K562 (cell line): ENCODE data around the gene CENPT. TPM values are rescaled to one million over a fixed set of nuclear protein-coding genes. Genes with fewer than 3 reads are reported as not detected.
A peak's percentile ranks its signal among the peaks of the same experiment; 100 is the strongest.

ENCODE experiments used
- ATAC-seq: fragments of 200-7000 bp; cut with Tn5 transposase; 3 replicates; pipeline ENCODE4 v1.9.1; 2020; ENCODE audit warnings: moderate library complexity
- BruUV-seq: library from RNA; stranded (reverse); fragments of 400-500 nt; replicated peaks from 2 replicates; lab custom pipeline; 2021; lab: Mats Ljungman, UMichigan
- CTCF ChIA-PET: fragments of 300-600 bp; formaldehyde crosslinking; extraction: SDS; loops from one replicate; lab custom pipeline; 2021; ENCODE audit warnings: low intra/inter-chr PET ratio; lab: Yijun Ruan, JAX
- POLR2A ChIA-PET: fragments of 300-600, 350-650 bp; sonication (Branson Sonifier 250); formaldehyde crosslinking; extraction: SDS; loops from one replicate; lab custom pipeline; 2021; ENCODE audit warnings: antibody characterized with exemption, inconsistent platforms; lab: Yijun Ruan, JAX
- DNase-seq, 4 experiments: peaks; one replicate each; pipeline versions ENCODE4 v3.0.0 to v3.0.0-alpha.2; 2011 to 2018; ENCODE audit warnings: low spot score in 3 of 4, mixed read lengths in 3 of 4; ENCODE audit errors: extremely low read depth in 1 of 4
- FAIRE-seq: peaks from 2 replicates; lab custom pipeline; 2011; peaks lifted over from hg19 to GRCh38; lab: Jason Lieb, UNC
- H2AFZ ChIP-seq: 2 replicates; pipeline ENCODE4 v1.6.0; 2011; ENCODE audit warnings: low read depth, low read length, control low read depth, inconsistent platforms
- H3K27ac ChIP-seq: fragments of 200-600 bp; 3 replicates; pipeline ENCODE4 v1.8.0; 2011; ENCODE audit warnings: low read depth, mild to moderate bottlenecking, control low read depth, inconsistent platforms, low read length, moderate library complexity, mixed read lengths; ENCODE audit errors: extremely low read depth
- H3K27me3 ChIP-seq, 2 experiments: fragments of 300-600 bp in 1 of 2; 2 replicates in 1 of 2; 3 replicates in 1 of 2; pipeline versions ENCODE4 v1.6.0 to v1.8.0; 2011; ENCODE audit warnings: inconsistent platforms in 2 of 2, low read length in 2 of 2, mild to moderate bottlenecking in 1 of 2, mixed read lengths in 1 of 2, moderate library complexity in 1 of 2; ENCODE audit not compliant: control insufficient read depth in 2 of 2, insufficient read depth in 2 of 2
- H3K36me3 ChIP-seq: fragments of 300-600 bp; 3 replicates; pipeline ENCODE4 v1.8.0; 2011; ENCODE audit warnings: mild to moderate bottlenecking, low read length, inconsistent platforms; ENCODE audit not compliant: control insufficient read depth, insufficient read depth
- H3K4me1 ChIP-seq, 2 experiments: fragments of 200-600 bp in 1 of 2; replicated peaks in 1 of 2; 2 replicates in 1 of 2; 3 replicates in 1 of 2; pipeline versions ENCODE4 v1.5.1 to v1.8.0; 2011; ENCODE audit warnings: inconsistent platforms in 2 of 2, low read length in 2 of 2, mild to moderate bottlenecking in 1 of 2, mixed read lengths in 1 of 2, moderate library complexity in 1 of 2; ENCODE audit not compliant: control insufficient read depth in 2 of 2, insufficient read depth in 2 of 2
- H3K4me2 ChIP-seq: 2 replicates; pipeline ENCODE4 v1.6.1; 2011; ENCODE audit warnings: low read length, control low read depth, inconsistent platforms, mixed read lengths; ENCODE audit not compliant: insufficient read depth
- H3K4me3 ChIP-seq: fragments of 200-600 bp; sonication (generic), shearing (Covaris generic); 2 replicates; pipeline ENCODE4 v1.5.1; 2016; ENCODE audit warnings: control low read depth, inconsistent platforms
- H3K79me2 ChIP-seq: fragments of 200-600 bp; 3 replicates; pipeline ENCODE4 v1.8.0; 2011; ENCODE audit warnings: low read length, inconsistent platforms; ENCODE audit not compliant: control insufficient read depth, insufficient read depth
- H3K9ac ChIP-seq, 2 experiments: 2 replicates each; pipeline versions ENCODE4 v1.6.0 to v1.6.1; 2011; ENCODE audit warnings: low read depth in 2 of 2, low read length in 2 of 2, control low read depth in 1 of 2, inconsistent platforms in 1 of 2, mild to moderate bottlenecking in 1 of 2, mixed read lengths in 1 of 2; ENCODE audit not compliant: insufficient read depth in 1 of 2
- H3K9me1 ChIP-seq: one replicate; pipeline ENCODE4 v1.6.0; 2011; ENCODE audit warnings: inconsistent platforms, mild to moderate bottlenecking, low read length, moderate library complexity; ENCODE audit not compliant: control insufficient read depth, insufficient read depth
- H3K9me3 ChIP-seq: replicated peaks from 2 replicates; pipeline ENCODE4 v1.5.1; 2011; ENCODE audit warnings: low read depth, low read length, inconsistent platforms; ENCODE audit not compliant: control insufficient read depth, insufficient read depth
- H4K20me1 ChIP-seq: replicated peaks from 2 replicates; pipeline ENCODE4 v1.6.1; 2011; ENCODE audit warnings: low read length, inconsistent platforms, mixed read lengths; ENCODE audit not compliant: control insufficient read depth, insufficient read depth
- BRD4 ChIP-seq: fragments of 200-600 bp; sonication (generic); IDR thresholded peaks from 2 replicates; pipeline ENCODE4 v1.6.1; 2017; ENCODE audit warnings: inconsistent platforms
- CGGBP1 ChIP-seq: fragments of 250-450 bp; sonication (Bioruptor Pico); IDR thresholded peaks from 2 replicates; pipeline ENCODE4 v1.9.0; 2021; ENCODE audit warnings: mild to moderate bottlenecking
- FOXA3 ChIP-seq, 2 experiments: fragments of 450-650 bp in 1 of 2; sonication (generic) in 1 of 2; formaldehyde crosslinking; IDR thresholded peaks in 1 of 2; conservative IDR thresholded peaks in 1 of 2; 2 replicates each; pipeline versions ENCODE4 v1.4.0 to v1.8.0; 2020 to 2022; ENCODE audit warnings: mild to moderate bottlenecking in 2 of 2, missing genetic modification reagents in 1 of 2
- FOXP4 ChIP-seq: sonication (generic); formaldehyde crosslinking; IDR thresholded peaks from 2 replicates; pipeline ENCODE4 v1.8.0; 2022; ENCODE audit warnings: mild to moderate bottlenecking, missing genetic modification reagents, borderline replicate concordance
- GTF2E2 ChIP-seq: fragments of 200-800 bp; sonication (Bioruptor generic); IDR thresholded peaks from 2 replicates; pipeline ENCODE4 v1.6.1; 2016; ENCODE audit warnings: missing genetic modification characterization, missing compliant biosample characterization
- MAFF ChIP-seq: IDR thresholded peaks from 2 replicates; pipeline ENCODE4 v1.6.1; 2012; ENCODE audit warnings: low read length, improper control_type of control experiment
- MYC ChIP-seq, 2 experiments: fragments of 250-450 bp in 1 of 2; sonication (Bioruptor Pico) in 1 of 2; IDR thresholded peaks; 2 replicates each; pipeline versions ENCODE4 v1.5.1 to v1.6.1; 2012 to 2021; ENCODE audit warnings: low read depth in 2 of 2, borderline replicate concordance in 1 of 2, improper control_type of control experiment in 1 of 2, low read length in 1 of 2, mild to moderate bottlenecking in 1 of 2, moderate library complexity in 1 of 2
- NUFIP1 ChIP-seq: fragments of 450-650 bp; IDR thresholded peaks from 2 replicates; pipeline ENCODE4 v1.6.1; 2018; ENCODE audit not compliant: partially characterized antibody
- OTX1 ChIP-seq: fragments of 450-650 bp; formaldehyde crosslinking; IDR thresholded peaks from 2 replicates; pipeline ENCODE4 v1.4.0; 2022; ENCODE audit warnings: mild to moderate bottlenecking
- PHB2 ChIP-seq: fragments of 450-650 bp; IDR thresholded peaks from 2 replicates; pipeline ENCODE4 v1.6.1; 2017; ENCODE audit warnings: low read depth
- POLR2A ChIP-seq: fragments of 450-650 bp; conservative IDR thresholded peaks from 2 replicates; pipeline ENCODE4 v1.6.1; 2016
- POLR2G ChIP-seq: fragments of 200-400 bp; formaldehyde crosslinking; IDR thresholded peaks from 2 replicates; pipeline ENCODE4 v1.6.1; 2017; ENCODE audit warnings: low read depth, mild to moderate bottlenecking, antibody characterized with exemption, low read length, moderate library complexity
- POU5F1 ChIP-seq: fragments of 150-350 bp; IDR thresholded peaks from 2 replicates; pipeline ENCODE4 v1.6.1; 2014; ENCODE audit warnings: borderline replicate concordance, low read length, low read depth, mild to moderate bottlenecking; ENCODE audit not compliant: partially characterized antibody
- SRF ChIP-seq, 2 experiments: fragments of 250-450, 450-650 bp in 1 of 2; sonication (Bioruptor Pico) in 1 of 2; sonication (generic) in 1 of 2; formaldehyde crosslinking; IDR thresholded peaks; 2 replicates each; pipeline versions ENCODE4 v1.5.0 to v1.5.1; 2020 to 2022; ENCODE audit warnings: mild to moderate bottlenecking in 1 of 2, missing genetic modification reagents in 1 of 2
- XRCC4 ChIP-seq: IDR thresholded peaks from one replicate; pipeline ENCODE4 v1.6.1; 2011; ENCODE audit not compliant: insufficient read depth, insufficient read length; ENCODE audit errors: extremely low read depth
- ZNF232 ChIP-seq: sonication (generic); formaldehyde crosslinking; IDR thresholded peaks from 2 replicates; pipeline ENCODE4 v1.8.0; 2022; ENCODE audit warnings: mild to moderate bottlenecking, missing genetic modification reagents
- ZNF263 ChIP-seq: sonication (generic); formaldehyde crosslinking; IDR thresholded peaks from 2 replicates; pipeline ENCODE4 v1.8.0; 2022; ENCODE audit warnings: mild to moderate bottlenecking, missing genetic modification reagents, borderline replicate concordance
- ZNF316 ChIP-seq: fragments of 450-650 bp; IDR thresholded peaks from 2 replicates; pipeline ENCODE4 v1.6.1; 2016
- ZNF354B ChIP-seq: fragments of 250-450 bp; sonication (Bioruptor Pico); IDR thresholded peaks from 2 replicates; pipeline ENCODE4 v1.4.0; 2020
- ZNF436 ChIP-seq: fragments of 250-450, 450-650 bp; sonication (Bioruptor Pico); formaldehyde crosslinking; IDR thresholded peaks from 2 replicates; pipeline ENCODE4 v1.7.0; 2020; ENCODE audit warnings: mild to moderate bottlenecking
- WGBS: fragments of 100-300 bp; shearing (Covaris generic); methylation state at CpG from one replicate; pipeline ENCODE4 v1.1.6; 2016; ENCODE audit warnings: low coverage, mixed read lengths; ENCODE audit not compliant: insufficient coverage; ENCODE audit errors: missing lambda C conversion rate; 5-methylcytosine and 5-hydroxymethylcytosine counted together
- in situ Hi-C: fragments of 300-500 bp; cut with MboI; formaldehyde crosslinking; loops from 4 replicates; pipeline ENCODE4 v1.15.0; 2018; ENCODE audit warnings: inconsistent platforms, mixed read lengths
- intact Hi-C: fragments of 100-400 bp; cut with micrococcal nuclease; formaldehyde crosslinking; loops from 2 replicates; pipeline ENCODE4 v1.14.2; 2022
- polyA plus RNA-seq, 8 experiments: library from polyadenylated mRNA; depleted of rRNA in 4 of 8; stranded (reverse) in 5 of 8; unstranded in 3 of 8; fragments of >200 nt; fragmentation: Nextera tagmentation in 2 of 8; fragmentation: Illumina TruSeq in 1 of 8; extraction: Ambion mirVana in 2 of 8; extraction: Trizol in 1 of 8; gene quantifications; 2 replicates each; pipeline versions ENCODE4 v1.2.1 to v1.2.3, GENCODE V29; 2011 to 2014; ENCODE audit warnings: inconsistent platforms in 1 of 8, missing spikeins in 1 of 8
- total RNA-seq, 7 experiments: library from RNA; depleted of rRNA in 6 of 7; stranded (reverse); fragments of >200 nt in 6 of 7; fragmentation: Illumina TruSeq in 2 of 7; extraction: Trizol in 2 of 7; gene quantifications; 2 replicates each; pipeline versions ENCODE4 v1.2.1 to v1.2.3, GENCODE V29; 2011 to 2021; ENCODE audit warnings: low replicate concordance in 1 of 7
- TF ChIP-seq, protein P1 (sequence below): fragments of 450-650 bp; IDR thresholded peaks from 2 replicates; pipeline ENCODE4 v1.6.1; 2014; ENCODE audit warnings: low read depth, mild to moderate bottlenecking, moderate library complexity, borderline replicate concordance

Gene CENPT
- total and polyA plus RNA-seq, 9 of the 15 experiments (the other 6 are each of a cell fraction or from before 2014, with no cell fraction given): 3.6 to 94.2 (median 44.1) TPM

- DNase-seq: no peak
- intact Hi-C loops: loop anchor here (10.0 kb wide), 1 partner anchor 159 kb away; no protein-coding TSS in a partner anchor
- FAIRE-seq: no peak
- Histone ChIP-seq H3K27ac (no peak overlapping the region), H3K36me3 (peaks cover 46% of the 10 kb centered on the region; the same call in 2 of the 3 replicates), H3K27me3 (no peaks in the 10 kb centered on the region), H3K4me3 (no peak overlapping the region), H3K4me1 (peaks cover 6 to 43% of the 10 kb centered on the region in 2 experiments; a peak in 4 of 5 replicates), H4K20me1 (peaks cover 19% of the 10 kb centered on the region), H3K9me3 (no peaks in the 10 kb centered on the region), H2AFZ (no peak overlapping the region), H3K4me2 (no peak overlapping the region), H3K79me2 (no peaks in the 10 kb centered on the region), H3K9me1 (no peaks in the 10 kb centered on the region), H3K9ac (peak overlapping the region in 1 of 2 experiments; percentile 63; a peak in 1 of 4 replicates)
- BruUV-seq: no TSS peak
- no peak for ATAC-seq
- ChIA-PET POLR2A (interaction anchor here (0.6 to 4.1 kb wide), 6 partner anchors 9 to 117 kb away, joined by 3 to 15 read pairs (median 4); partner anchors contain the start of genes EDC4 and PSMB10), CTCF (interaction anchor here (1.4 to 1.9 kb wide), 2 partner anchors 34 to 40 kb away, joined by 4 to 9 read pairs; no protein-coding TSS in a partner anchor)
- in situ Hi-C loops: no loop called here
- 92% methylated on average over 9 of the region's 12 CpGs for WGBS
- TF ChIP-seq CGGBP1 (CRISPR knock-in tag) (no peak), ZNF354B (CRISPR knock-in tag) (no peak), MYC (IDR thresholded peaks at IDR 0.05; ENCODE audit: low read depth, low read length) (no peak), MYC (CRISPR knock-in tag; IDR thresholded peaks at IDR 0.05; ENCODE audit: borderline replicate concordance, low read depth) (no peak), PHB2 (no peak), FOXA3 (CRISPR knock-in tag; conservative IDR thresholded peaks at IDR 0.05 in 1 of 2, IDR thresholded peaks at IDR 0.05 in 1 of 2) (no peak), GTF2E2 (tag) (no peak), BRD4 (no peak), ZNF263 (CRISPR knock-in tag) (peak; percentile 51; the same call in 1 of the 2 replicates), ZNF436 (CRISPR knock-in tag) (no peak), ZNF232 (no peak), FOXP4 (CRISPR knock-in tag) (no peak), XRCC4 (no peak), POLR2A (no peak), MAFF (peak; percentile 21; the same call in 1 of the 2 replicates), OTX1 (CRISPR knock-in tag) (no peak), POU5F1 (no peak), NUFIP1 (no peak), POLR2G (peak; percentile 53), SRF (CRISPR knock-in tag; IDR thresholded peaks at IDR 0.05) (no peak), ZNF316 (peak; percentile 40)
- TF ChIP-seq, protein P1, sequence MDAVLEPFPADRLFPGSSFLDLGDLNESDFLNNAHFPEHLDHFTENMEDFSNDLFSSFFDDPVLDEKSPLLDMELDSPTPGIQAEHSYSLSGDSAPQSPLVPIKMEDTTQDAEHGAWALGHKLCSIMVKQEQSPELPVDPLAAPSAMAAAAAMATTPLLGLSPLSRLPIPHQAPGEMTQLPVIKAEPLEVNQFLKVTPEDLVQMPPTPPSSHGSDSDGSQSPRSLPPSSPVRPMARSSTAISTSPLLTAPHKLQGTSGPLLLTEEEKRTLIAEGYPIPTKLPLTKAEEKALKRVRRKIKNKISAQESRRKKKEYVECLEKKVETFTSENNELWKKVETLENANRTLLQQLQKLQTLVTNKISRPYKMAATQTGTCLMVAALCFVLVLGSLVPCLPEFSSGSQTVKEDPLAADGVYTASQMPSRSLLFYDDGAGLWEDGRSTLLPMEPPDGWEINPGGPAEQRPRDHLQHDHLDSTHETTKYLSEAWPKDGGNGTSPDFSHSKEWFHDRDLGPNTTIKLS: no peak
Observed at GRCh38 chr16:67885545-67885944, 38.1 kb upstream of the CENPT start.
